Endothelial cell (in vitro differentiated cells): ENCODE results near the gene PTPRN2. TPM values are rescaled to one million over a fixed set of nuclear protein-coding genes. Genes with fewer than 3 reads are reported as not detected.

Experiments
- DNase-seq: peaks from one replicate; pipeline ENCODE4 v3.0.0; 2021; ENCODE audit warnings: low spot score
- H3K27ac Mint-ChIP-seq: one replicate; pipeline ENCODE4 v1.8.0; 2021; ENCODE audit warnings: mixed read lengths, inconsistent platforms; ENCODE audit not compliant: unreplicated experiment
- H3K27me3 Mint-ChIP-seq: one replicate; pipeline ENCODE4 v1.8.0; 2021; ENCODE audit warnings: mild to moderate bottlenecking, moderate library complexity, mixed read lengths, inconsistent platforms; ENCODE audit not compliant: unreplicated experiment
- H3K36me3 Mint-ChIP-seq: one replicate; pipeline ENCODE4 v1.8.0; 2021; ENCODE audit warnings: mild to moderate bottlenecking, low read depth, mixed read lengths, inconsistent platforms; ENCODE audit not compliant: unreplicated experiment
- H3K4me1 Mint-ChIP-seq: one replicate; pipeline ENCODE4 v1.8.0; 2021; ENCODE audit warnings: mild to moderate bottlenecking, mixed read lengths, inconsistent platforms; ENCODE audit not compliant: unreplicated experiment
- H3K4me3 Mint-ChIP-seq: one replicate; pipeline ENCODE4 v1.8.0; 2021; ENCODE audit warnings: mild to moderate bottlenecking, mixed read lengths, inconsistent platforms; ENCODE audit not compliant: unreplicated experiment
- H3K9me3 Mint-ChIP-seq: one replicate; pipeline ENCODE4 v1.8.0; 2021; ENCODE audit warnings: mixed read lengths, inconsistent platforms; ENCODE audit not compliant: unreplicated experiment
- CTCF ChIP-seq: fragments of 200-600 bp; sonication (generic); IDR thresholded peaks from one replicate; pipeline ENCODE4 v1.5.0; 2021; ENCODE audit warnings: antibody characterized with exemption; ENCODE audit not compliant: unreplicated experiment
- total RNA-seq: library from RNA; stranded (reverse); fragmentation: NEBNext Ultra II Directional; extraction: Animal tissue kit (Norgen Biotek cat#: 25700); gene quantifications from one replicate; pipeline ENCODE4 v1.2.1, GENCODE V29; 2021; ENCODE audit not compliant: unreplicated experiment

PTPRN2 gene
- total RNA-seq, 1 donor from 2014 or later: 0.18 TPM

GRCh38 chr7:158018098-158018762 lies 569.4 kb downstream of the PTPRN2 start:
- H3K27me3 Mint-ChIP-seq: peaks cover 2% of the 10 kb centered on the region
- H3K36me3 Mint-ChIP-seq: peaks cover 5% of the 10 kb centered on the region
- no peak overlapping the region for H3K4me3 Mint-ChIP-seq
- no peaks in the 10 kb centered on the region for H3K4me1 Mint-ChIP-seq
- no peak overlapping the region for H3K27ac Mint-ChIP-seq
- peaks cover 30% of the 10 kb centered on the region for H3K9me3 Mint-ChIP-seq
- no peak for TF ChIP-seq CTCF
- DNase-seq: no peak

GRCh38 chr7:158017111-158018097 lies 570.2 kb downstream of the PTPRN2 start:
- no peak for TF ChIP-seq CTCF
- Mint-ChIP-seq H3K36me3 (peaks cover 5% of the 10 kb centered on the region), H3K27ac (no peak overlapping the region), H3K4me3 (no peak overlapping the region), H3K9me3 (peaks cover 34% of the 10 kb centered on the region), H3K27me3 (no peaks in the 10 kb centered on the region), H3K4me1 (no peaks in the 10 kb centered on the region)
- DNase-seq: no peak

GRCh38 chr7:158016180-158017097 lies 571.2 kb downstream of the PTPRN2 start:
- DNase-seq: no peak
- Mint-ChIP-seq H3K9me3 (peaks cover 40% of the 10 kb centered on the region), H3K27me3 (no peaks in the 10 kb centered on the region), H3K27ac (no peak overlapping the region), H3K36me3 (peaks cover 5% of the 10 kb centered on the region), H3K4me3 (no peak overlapping the region), H3K4me1 (no peaks in the 10 kb centered on the region)
- no peak for TF ChIP-seq CTCF

GRCh38 chr7:158015403-158016179 lies 572.0 kb downstream of the PTPRN2 start:
- H3K36me3 Mint-ChIP-seq: no peaks in the 10 kb centered on the region
- H3K27me3 Mint-ChIP-seq: no peaks in the 10 kb centered on the region
- H3K4me3 Mint-ChIP-seq: no peak overlapping the region
- DNase-seq: no peak
- no peak for TF ChIP-seq CTCF
- no peak overlapping the region for H3K27ac Mint-ChIP-seq
- no peaks in the 10 kb centered on the region for H3K4me1 Mint-ChIP-seq
- H3K9me3 Mint-ChIP-seq: peaks cover 36% of the 10 kb centered on the region
